ENCODE data around the gene GABRD.
A peak's percentile ranks its signal among the peaks of the same experiment; 100 is the strongest.

GABRD gene

GRCh38 chr1:2009101-2010053 is 9.8 kb upstream of the GABRD start:
- DNase-seq: no peak
- in situ Hi-C loops (cut with HindIII; ENCODE audit: low pct_ligation_motif_present, low pct_unique_long_range_greater_than_20kb, low sequenced_read_pairs): no loop called here

- DNase-seq: no peak
- in situ Hi-C loops (cut with HindIII; ENCODE audit: low pct_ligation_motif_present, low pct_unique_long_range_greater_than_20kb, low sequenced_read_pairs): no loop called here
These were observed 5.0 kb upstream of the GABRD start for GRCh38 chr1:2014181-2014580.

GRCh38 chr1:2014741-2015735 is 4.1 kb upstream of the GABRD start:
- in situ Hi-C loops (cut with HindIII; ENCODE audit: low pct_ligation_motif_present, low pct_unique_long_range_greater_than_20kb, low sequenced_read_pairs): no loop called here
- DNase-seq: peak; percentile 50

- no peak for DNase-seq
- in situ Hi-C loops (cut with HindIII; ENCODE audit: low pct_ligation_motif_present, low pct_unique_long_range_greater_than_20kb, low sequenced_read_pairs): no loop called here
These were observed 3.0 kb upstream of the GABRD start for GRCh38 chr1:2016123-2016522.

GRCh38 chr1:2018217-2019171 is 651 bp upstream of the GABRD start:
- no peak for DNase-seq
- in situ Hi-C loops (cut with HindIII; ENCODE audit: low pct_ligation_motif_present, low pct_unique_long_range_greater_than_20kb, low sequenced_read_pairs): no loop called here

GRCh38 chr1:2019571-2020309 is 595 bp downstream of the GABRD start:
- no peak for DNase-seq

GRCh38 chr1:2020310-2020655 is 1.1 kb downstream of the GABRD start:
- in situ Hi-C loops (cut with HindIII; ENCODE audit: low pct_ligation_motif_present, low pct_unique_long_range_greater_than_20kb, low sequenced_read_pairs): no loop called here
- no peak for DNase-seq

More at GRCh38 chr1:2019571-2020309, 595 bp downstream of the GABRD start:
- in situ Hi-C loops (cut with HindIII; ENCODE audit: low pct_ligation_motif_present, low pct_unique_long_range_greater_than_20kb, low sequenced_read_pairs): no loop called here

GRCh38 chr1:2021550-2021949 is 2.4 kb downstream of the GABRD start:
- DNase-seq: no peak
- in situ Hi-C loops (cut with HindIII; ENCODE audit: low pct_ligation_motif_present, low pct_unique_long_range_greater_than_20kb, low sequenced_read_pairs): no loop called here

- in situ Hi-C loops (cut with HindIII; ENCODE audit: low pct_ligation_motif_present, low pct_unique_long_range_greater_than_20kb, low sequenced_read_pairs): no loop called here
- no peak for DNase-seq
These were observed 3.1 kb downstream of the GABRD start for GRCh38 chr1:2022063-2022770.

GRCh38 chr1:2023187-2023586 is 4.0 kb downstream of the GABRD start:
- in situ Hi-C loops (cut with HindIII; ENCODE audit: low pct_ligation_motif_present, low pct_unique_long_range_greater_than_20kb, low sequenced_read_pairs): no loop called here
- DNase-seq: no peak

DNA sequence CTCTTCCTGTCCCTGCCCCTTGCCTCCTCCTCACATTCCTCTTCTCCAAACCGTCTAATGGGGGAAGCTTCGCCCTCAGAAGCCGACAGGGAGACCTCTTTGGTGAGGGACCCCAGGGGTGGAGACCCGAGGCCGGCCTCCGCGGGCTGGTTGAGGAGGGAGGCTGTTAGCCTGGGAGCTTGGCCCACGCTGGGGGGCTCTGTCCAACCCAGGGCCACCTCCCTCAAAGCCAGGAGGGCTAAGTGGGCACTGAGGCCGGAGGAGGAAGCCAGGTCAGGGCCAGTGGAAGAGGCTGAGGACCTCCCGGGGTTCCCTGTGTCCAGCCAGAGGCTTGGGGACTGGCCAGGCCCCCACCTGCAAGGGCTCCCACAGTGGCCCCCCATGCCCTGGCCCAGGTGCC is 5.3 kb downstream of the GABRD start:
- no peak for DNase-seq
- in situ Hi-C loops (cut with HindIII; ENCODE audit: low pct_ligation_motif_present, low pct_unique_long_range_greater_than_20kb, low sequenced_read_pairs): no loop called here

- DNase-seq: no peak
- in situ Hi-C loops (cut with HindIII; ENCODE audit: low pct_ligation_motif_present, low pct_unique_long_range_greater_than_20kb, low sequenced_read_pairs): no loop called here
These were observed 5.7 kb downstream of the GABRD start for GRCh38 chr1:2024887-2025286.

GRCh38 chr1:2025491-2025981 is 6.4 kb downstream of the GABRD start:
- DNase-seq: no peak
- in situ Hi-C loops (cut with HindIII; ENCODE audit: low pct_ligation_motif_present, low pct_unique_long_range_greater_than_20kb, low sequenced_read_pairs): no loop called here

- in situ Hi-C loops (cut with HindIII; ENCODE audit: low pct_ligation_motif_present, low pct_unique_long_range_greater_than_20kb, low sequenced_read_pairs): no loop called here
- DNase-seq: no peak
These were observed 8.9 kb downstream of the GABRD start for GRCh38 chr1:2027961-2028583.

GRCh38 chr1:2028870-2029560 is 9.9 kb downstream of the GABRD start:
- in situ Hi-C loops (cut with HindIII; ENCODE audit: low pct_ligation_motif_present, low pct_unique_long_range_greater_than_20kb, low sequenced_read_pairs): no loop called here
- no peak for DNase-seq

- in situ Hi-C loops (cut with HindIII; ENCODE audit: low pct_ligation_motif_present, low pct_unique_long_range_greater_than_20kb, low sequenced_read_pairs): no loop called here
These were observed 10.4 kb downstream of the GABRD start for GRCh38 chr1:2029561-2029960.

More at GRCh38 chr1:2029561-2029960, 10.4 kb downstream of the GABRD start:
- DNase-seq: no peak
